Neuronal stem cell (in vitro differentiated cells): ENCODE data around the gene HCAR3.

Experiments used
- DNase-seq: peaks from one replicate; pipeline ENCODE4 v3.0.0-alpha.2; 2013; ENCODE audit warnings: low spot score
- H2AFZ ChIP-seq: one replicate; pipeline ENCODE4 v1.6.1; 2013; ENCODE audit warnings: mild to moderate bottlenecking, low read length, inconsistent platforms
- H2AK5ac ChIP-seq: 2 replicates; pipeline ENCODE4 v1.6.1; 2013; ENCODE audit warnings: low read depth, mild to moderate bottlenecking, inconsistent platforms, low read length, moderate library complexity, mixed read lengths
- H2BK120ac ChIP-seq: 2 replicates; pipeline ENCODE4 v1.6.1; 2013; ENCODE audit warnings: low read depth, mild to moderate bottlenecking, inconsistent platforms, low read length, moderate library complexity, mixed read lengths
- H2BK12ac ChIP-seq: one replicate; pipeline ENCODE4 v1.6.1; 2013; ENCODE audit warnings: low read length, inconsistent platforms
- H2BK15ac ChIP-seq: 2 replicates; pipeline ENCODE4 v1.6.1; 2013; ENCODE audit warnings: mild to moderate bottlenecking, low read length, inconsistent platforms, mixed read lengths
- H2BK5ac ChIP-seq: one replicate; pipeline ENCODE4 v1.6.1; 2013; ENCODE audit warnings: inconsistent platforms, mild to moderate bottlenecking, low read length, moderate library complexity
- H3K14ac ChIP-seq: one replicate; pipeline ENCODE4 v1.6.1; 2013; ENCODE audit warnings: low read length, inconsistent platforms
- H3K18ac ChIP-seq: 2 replicates; pipeline ENCODE4 v1.6.1; 2013; ENCODE audit warnings: low read length, inconsistent platforms
- H3K23ac ChIP-seq: 2 replicates; pipeline ENCODE4 v1.6.1; 2013; ENCODE audit warnings: low read depth, mild to moderate bottlenecking, mixed read lengths, low read length, inconsistent platforms; ENCODE audit not compliant: poor library complexity
- H3K27ac ChIP-seq: replicated peaks from 3 replicates; pipeline ENCODE4 v1.5.1; 2013; ENCODE audit warnings: low read length, inconsistent platforms
- H3K27me3 ChIP-seq, 3 experiments: 2 replicates each; pipeline ENCODE4 v1.6.1; 2013; ENCODE audit warnings: low read length in 3 of 3, mild to moderate bottlenecking in 2 of 3, inconsistent platforms in 1 of 3, low read depth in 1 of 3, mixed read lengths in 1 of 3, moderate library complexity in 1 of 3; ENCODE audit not compliant: control insufficient read depth in 3 of 3, insufficient read depth in 3 of 3
- H3K36me3 ChIP-seq, 2 donors: replicated peaks in 1 of 2; 2 replicates each; pipeline ENCODE4 v1.6.1; 2013; ENCODE audit warnings: low read length in 2 of 2; ENCODE audit not compliant: control insufficient read depth in 2 of 2, insufficient read depth in 2 of 2
- H3K4ac ChIP-seq: 2 replicates; pipeline ENCODE4 v1.6.1; 2013; ENCODE audit warnings: inconsistent platforms, mild to moderate bottlenecking, low read length, moderate library complexity
- H3K4me1 ChIP-seq, 2 donors: 1 replicate in 1 of 2; 2 replicates in 1 of 2; pipeline ENCODE4 v1.6.1; 2013; ENCODE audit warnings: low read length in 2 of 2, low read depth in 1 of 2; ENCODE audit not compliant: control insufficient read depth in 2 of 2, insufficient read depth in 1 of 2
- H3K4me2 ChIP-seq: one replicate; pipeline ENCODE4 v1.6.1; 2013; ENCODE audit warnings: mild to moderate bottlenecking, low read length, inconsistent platforms; ENCODE audit not compliant: insufficient read depth, poor library complexity, severe bottlenecking
- H3K4me3 ChIP-seq, 2 donors: 2 replicates each; pipeline ENCODE4 v1.5.1; 2013; ENCODE audit warnings: low read length in 2 of 2, mild to moderate bottlenecking in 2 of 2, inconsistent platforms in 1 of 2, moderate library complexity in 1 of 2
- H3K79me1 ChIP-seq: one replicate; pipeline ENCODE4 v1.6.1; 2013; ENCODE audit warnings: low read depth, mild to moderate bottlenecking, inconsistent platforms, low read length, moderate library complexity
- H3K9ac ChIP-seq: one replicate; pipeline ENCODE4 v1.6.1; 2013; ENCODE audit warnings: mild to moderate bottlenecking, low read depth, low read length, inconsistent platforms; ENCODE audit not compliant: poor library complexity
- H3K9me3 ChIP-seq, 2 donors: replicated peaks in 1 of 2; 2 replicates each; pipeline versions ENCODE3 to v1.6.1; 2013; ENCODE audit warnings: low read length in 2 of 2, mild to moderate bottlenecking in 2 of 2, inconsistent platforms in 1 of 2, low read depth in 1 of 2, mixed read lengths in 1 of 2, moderate library complexity in 1 of 2; ENCODE audit not compliant: control insufficient read depth in 2 of 2, insufficient read depth in 1 of 2
- H4K8ac ChIP-seq: one replicate; pipeline ENCODE4 v1.6.1; 2013; ENCODE audit warnings: low read depth, mild to moderate bottlenecking, inconsistent platforms, low read length, moderate library complexity
- H4K91ac ChIP-seq: one replicate; pipeline ENCODE4 v1.6.1; 2013; ENCODE audit warnings: low read length, low read depth, mild to moderate bottlenecking, inconsistent platforms; ENCODE audit not compliant: poor library complexity
- WGBS, 2 donors: extraction: QIAGEN DNeasy Blood & Tissue Kit; methylation state at CpG; one replicate each; pipeline ENCODE4 v1.1.7; 2013; ENCODE audit warnings: missing lambda C conversion rate in 2 of 2, mixed read lengths in 1 of 2; ENCODE audit not compliant: insufficient read length in 2 of 2, insufficient replicate concordance in 1 of 2; ENCODE audit errors: extremely low coverage in 2 of 2; 5-methylcytosine and 5-hydroxymethylcytosine counted together

HCAR3 gene

DNA sequence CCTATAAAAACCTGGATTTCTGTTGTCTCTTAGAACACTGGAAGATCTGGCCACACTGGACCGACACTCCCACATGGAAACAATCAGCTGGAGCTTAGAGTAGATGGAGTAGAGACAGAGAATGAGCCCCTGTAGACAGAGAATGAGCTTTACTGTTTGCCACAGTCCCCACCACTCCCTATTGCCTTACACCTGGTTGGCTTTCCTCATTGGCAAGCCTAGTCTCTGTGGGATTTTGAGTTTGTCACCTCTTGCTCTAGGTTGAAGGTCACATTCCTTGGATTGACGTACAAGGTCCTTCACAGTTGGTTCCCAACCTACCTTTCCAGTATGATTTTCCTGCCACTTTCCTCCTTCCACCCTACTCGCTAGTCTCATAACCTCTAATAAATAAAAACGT, 16.0 kb upstream of the HCAR3 start:
- no peak overlapping the region for H3K27ac ChIP-seq
- WGBS, 2 donors = no CpG with 5 or more reads among the region's 4 CpGs
- H2BK5ac ChIP-seq = no peak overlapping the region
- H3K23ac ChIP-seq = no peak overlapping the region
- no peak overlapping the region for H2AFZ ChIP-seq
- no peak overlapping the region for H3K4ac ChIP-seq
- H2BK120ac ChIP-seq = no peak overlapping the region
- no peak overlapping the region for H3K4me3 ChIP-seq
- H3K14ac ChIP-seq = no peak overlapping the region
- H3K4me2 ChIP-seq = no peak overlapping the region
- H3K9me3 ChIP-seq = peaks cover 0 to 2% of the 10 kb centered on the region in 2 donors
- H4K8ac ChIP-seq = no peak overlapping the region
- H3K27me3 ChIP-seq = no peaks in the 10 kb centered on the region
- no peak overlapping the region for H2BK15ac ChIP-seq
- no peaks in the 10 kb centered on the region for H3K36me3 ChIP-seq
- H3K9ac ChIP-seq = no peak overlapping the region
- no peak for DNase-seq
- no peak overlapping the region for H4K91ac ChIP-seq
- no peak overlapping the region for H3K18ac ChIP-seq
- H2AK5ac ChIP-seq = no peak overlapping the region
- H2BK12ac ChIP-seq = no peak overlapping the region
- no peaks in the 10 kb centered on the region for H3K79me1 ChIP-seq
- peaks cover 0 to 2% of the 10 kb centered on the region in 2 donors for H3K4me1 ChIP-seq

DNA sequence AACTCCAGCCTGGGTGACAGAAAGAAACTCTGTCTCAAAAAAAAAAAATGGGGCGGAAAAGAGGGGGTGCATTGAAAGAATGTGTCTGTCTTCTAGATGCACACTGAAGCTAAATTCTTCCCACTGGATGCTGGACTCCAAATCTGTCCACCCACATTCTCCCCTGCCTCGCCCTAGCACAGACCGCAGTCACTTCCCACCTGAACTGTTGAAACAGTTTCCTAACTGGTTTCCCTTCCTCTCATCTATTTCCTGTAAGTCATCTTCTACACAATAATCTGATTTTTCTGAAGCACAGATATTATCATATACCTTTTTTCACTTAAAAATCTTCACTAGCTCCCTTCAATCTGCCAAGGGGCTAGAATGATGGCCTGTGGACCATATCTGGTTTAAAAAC, 15.6 kb upstream of the HCAR3 start:
- no peak overlapping the region for H2AFZ ChIP-seq
- no peaks in the 10 kb centered on the region for H3K36me3 ChIP-seq
- no peaks in the 10 kb centered on the region for H3K27me3 ChIP-seq
- no peak overlapping the region for H3K27ac ChIP-seq
- WGBS, 2 donors = no CpG with 5 or more reads among the region's 3 CpGs
- no peaks in the 10 kb centered on the region for H3K79me1 ChIP-seq
- no peak overlapping the region for H3K9ac ChIP-seq
- no peak overlapping the region for H3K4me2 ChIP-seq
- no peak overlapping the region for H3K4me3 ChIP-seq
- H3K4ac ChIP-seq = no peak overlapping the region
- H4K91ac ChIP-seq = no peak overlapping the region
- peaks cover 0 to 2% of the 10 kb centered on the region in 2 donors for H3K4me1 ChIP-seq
- no peak overlapping the region for H3K18ac ChIP-seq
- H3K23ac ChIP-seq = no peak overlapping the region
- no peak for DNase-seq
- H3K14ac ChIP-seq = no peak overlapping the region
- H4K8ac ChIP-seq = no peak overlapping the region
- H2BK5ac ChIP-seq = no peak overlapping the region
- H3K9me3 ChIP-seq = peaks cover 0 to 2% of the 10 kb centered on the region in 2 donors
- H2BK12ac ChIP-seq = no peak overlapping the region
- H2BK15ac ChIP-seq = no peak overlapping the region
- H2BK120ac ChIP-seq = no peak overlapping the region
- H2AK5ac ChIP-seq = no peak overlapping the region

DNA sequence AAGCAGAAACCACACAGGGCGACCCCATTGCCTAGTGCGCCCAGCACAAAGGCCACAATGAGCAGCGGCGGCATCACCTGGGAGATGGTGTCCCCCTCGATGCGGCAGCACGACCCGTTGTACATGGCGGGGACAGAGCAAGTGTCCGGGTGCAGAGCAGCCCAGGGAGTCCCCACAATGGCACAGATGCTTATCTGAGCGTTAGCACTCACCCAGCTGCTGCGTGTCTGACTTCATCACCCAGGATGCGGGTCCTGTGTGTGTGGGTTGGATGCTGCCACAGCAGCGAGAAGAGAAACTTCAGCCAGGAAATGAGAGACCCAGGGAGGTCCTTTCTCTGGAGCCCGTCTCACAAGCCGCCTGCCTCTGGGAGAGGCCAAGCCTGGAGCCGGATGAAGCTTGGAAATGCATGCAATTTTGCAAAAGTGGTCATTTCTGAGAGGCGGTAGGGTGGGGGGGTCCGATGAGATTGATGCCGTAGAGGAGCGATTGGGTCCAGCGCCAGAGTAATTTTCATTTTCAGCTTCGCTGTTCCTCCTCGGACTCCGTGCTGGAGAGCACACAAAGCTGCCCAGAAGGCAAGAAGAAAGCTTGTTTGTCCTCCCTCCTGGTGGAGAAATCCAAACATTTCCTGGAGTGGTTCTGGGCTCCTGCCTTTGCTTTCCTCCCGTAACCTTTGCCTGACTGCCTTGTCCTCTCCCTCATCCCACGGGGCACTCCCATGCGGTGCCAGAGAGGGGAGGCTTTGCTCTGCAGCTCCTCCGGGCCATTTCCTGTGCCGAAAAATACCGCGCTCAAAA, 13.8 kb upstream of the HCAR3 start, which contains the start of gene HCAR1:
Gene HCAR1, minus strand, starts transcription at position 630 of the 800 bp plus-strand sequence. Its CDS starts 505 bp downstream, at position 125.
- no peak within 1 kb of the TSS for H3K4me3 ChIP-seq
- peaks cover 0 to 2% of the 10 kb centered on the region in 2 donors for H3K4me1 ChIP-seq
- DNase-seq = no peak
- H3K27ac ChIP-seq = no peak within 1 kb of the TSS
- no peak within 1 kb of the TSS for H4K8ac ChIP-seq
- H2BK120ac ChIP-seq = no peak within 1 kb of the TSS
- H2AK5ac ChIP-seq = peak within 1 kb of the TSS; percentile 47
- H4K91ac ChIP-seq = no peak within 1 kb of the TSS
- no peak within 1 kb of the TSS for H3K14ac ChIP-seq
- peaks cover 0 to 2% of the 10 kb centered on the region in 2 donors for H3K9me3 ChIP-seq
- H3K4me2 ChIP-seq = no peak within 1 kb of the TSS
- H3K79me1 ChIP-seq = no peaks in the 10 kb centered on the region
- no peak within 1 kb of the TSS for H3K9ac ChIP-seq
- H2BK15ac ChIP-seq = peak within 1 kb of the TSS; percentile 65
- H3K4ac ChIP-seq = no peak within 1 kb of the TSS
- peak within 1 kb of the TSS; percentile 77 for H2BK5ac ChIP-seq
- no CpG with 5 or more reads among the region's 32 CpGs for WGBS, 2 donors
- H3K27me3 ChIP-seq = no peaks in the 10 kb centered on the region
- no peaks in the 10 kb centered on the region for H3K36me3 ChIP-seq
- peak within 1 kb of the TSS; percentile 87 for H2BK12ac ChIP-seq
- peak within 1 kb of the TSS; percentile 51 for H3K18ac ChIP-seq
- peak within 1 kb of the TSS; percentile 69 for H2AFZ ChIP-seq
- no peak within 1 kb of the TSS for H3K23ac ChIP-seq

DNA sequence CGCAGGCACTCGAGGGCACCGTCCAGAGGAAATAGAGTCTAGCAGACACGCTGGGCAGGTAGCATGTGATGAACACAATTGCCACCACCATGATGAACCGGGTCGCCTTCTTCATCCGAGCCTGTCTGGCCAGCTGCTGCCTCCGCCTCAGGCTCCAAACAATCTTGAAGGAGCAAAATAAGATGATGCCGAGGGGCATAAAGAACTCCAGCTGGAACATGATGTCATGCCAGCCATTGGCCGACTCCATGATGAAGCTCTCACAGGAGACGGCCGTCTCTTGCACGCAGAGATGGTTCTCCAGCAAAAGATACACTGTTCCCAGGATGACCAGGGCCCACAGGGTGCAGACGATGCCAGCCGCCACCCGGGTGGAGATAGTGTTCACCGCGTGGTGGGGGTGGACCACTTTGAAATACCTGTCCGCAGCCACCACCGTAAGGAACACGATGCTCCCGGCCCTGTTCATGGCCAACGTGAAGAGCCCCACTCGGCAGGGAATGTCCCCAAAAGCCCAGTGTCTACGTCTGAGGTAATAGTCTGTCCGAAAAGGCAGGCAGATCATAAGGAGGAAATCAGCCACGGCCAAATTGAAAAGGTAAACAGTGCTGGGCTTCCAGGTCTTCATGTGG, 13.1 kb upstream of the HCAR3 start:
- Histone ChIP-seq H3K14ac (no peak overlapping the region), H2BK12ac (peak overlapping the region; percentile 97), H3K79me1 (no peaks in the 10 kb centered on the region), H3K36me3 (no peaks in the 10 kb centered on the region), H3K9ac (no peak overlapping the region), H3K4me3 (peak overlapping the region in 1 of 2 donors; percentile 22), H3K18ac (peak overlapping the region; percentile 51), H2BK15ac (peak overlapping the region; percentile 65), H3K4ac (no peak overlapping the region), H3K27me3 (no peaks in the 10 kb centered on the region), H3K27ac (no peak overlapping the region), H2AFZ (peak overlapping the region; percentile 69), H2AK5ac (peak overlapping the region; percentile 47), H4K91ac (no peak overlapping the region), H2BK5ac (peak overlapping the region; percentile 77), H3K4me2 (no peak overlapping the region), H2BK120ac (no peak overlapping the region), H3K9me3 (peaks cover 0 to 2% of the 10 kb centered on the region in 2 donors), H3K4me1 (peaks cover 0 to 2% of the 10 kb centered on the region in 2 donors), H4K8ac (no peak overlapping the region), H3K23ac (no peak overlapping the region)
- WGBS, 2 donors = no CpG with 5 or more reads among the region's 27 CpGs
- no peak for DNase-seq
